Astrocyte (in vitro differentiated cells and primary cell): Measurements from ENCODE around the gene EFL1.

Experiments used
- EZH2 ChIP-seq: IDR thresholded peaks from 2 replicates; pipeline ENCODE4 v1.6.1; 2012; ENCODE audit warnings: mild to moderate bottlenecking, low read length, inconsistent platforms; ENCODE audit not compliant: insufficient read depth
- TF ChIP-seq, protein P1 (sequence below): IDR thresholded peaks from 2 replicates; pipeline ENCODE4 v1.5.1; 2011; ENCODE audit warnings: low read depth, mild to moderate bottlenecking, inconsistent platforms, low read length, moderate library complexity; ENCODE audit not compliant: insufficient read depth

GRCh38 chr15:82177291-82178010, 85.1 kb downstream of the EFL1 start:
- TF ChIP-seq, protein P1, sequence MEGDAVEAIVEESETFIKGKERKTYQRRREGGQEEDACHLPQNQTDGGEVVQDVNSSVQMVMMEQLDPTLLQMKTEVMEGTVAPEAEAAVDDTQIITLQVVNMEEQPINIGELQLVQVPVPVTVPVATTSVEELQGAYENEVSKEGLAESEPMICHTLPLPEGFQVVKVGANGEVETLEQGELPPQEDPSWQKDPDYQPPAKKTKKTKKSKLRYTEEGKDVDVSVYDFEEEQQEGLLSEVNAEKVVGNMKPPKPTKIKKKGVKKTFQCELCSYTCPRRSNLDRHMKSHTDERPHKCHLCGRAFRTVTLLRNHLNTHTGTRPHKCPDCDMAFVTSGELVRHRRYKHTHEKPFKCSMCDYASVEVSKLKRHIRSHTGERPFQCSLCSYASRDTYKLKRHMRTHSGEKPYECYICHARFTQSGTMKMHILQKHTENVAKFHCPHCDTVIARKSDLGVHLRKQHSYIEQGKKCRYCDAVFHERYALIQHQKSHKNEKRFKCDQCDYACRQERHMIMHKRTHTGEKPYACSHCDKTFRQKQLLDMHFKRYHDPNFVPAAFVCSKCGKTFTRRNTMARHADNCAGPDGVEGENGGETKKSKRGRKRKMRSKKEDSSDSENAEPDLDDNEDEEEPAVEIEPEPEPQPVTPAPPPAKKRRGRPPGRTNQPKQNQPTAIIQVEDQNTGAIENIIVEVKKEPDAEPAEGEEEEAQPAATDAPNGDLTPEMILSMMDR = no peak
- TF ChIP-seq EZH2 = no peak
